ENCODE measurements around the gene SIX3. TPM values are rescaled to one million over a fixed set of nuclear protein-coding genes. Genes with fewer than 3 reads are reported as not detected.

The SIX3 gene
- total RNA-seq, 1 experiment from 2014 or later: 0.07 TPM

DNA sequence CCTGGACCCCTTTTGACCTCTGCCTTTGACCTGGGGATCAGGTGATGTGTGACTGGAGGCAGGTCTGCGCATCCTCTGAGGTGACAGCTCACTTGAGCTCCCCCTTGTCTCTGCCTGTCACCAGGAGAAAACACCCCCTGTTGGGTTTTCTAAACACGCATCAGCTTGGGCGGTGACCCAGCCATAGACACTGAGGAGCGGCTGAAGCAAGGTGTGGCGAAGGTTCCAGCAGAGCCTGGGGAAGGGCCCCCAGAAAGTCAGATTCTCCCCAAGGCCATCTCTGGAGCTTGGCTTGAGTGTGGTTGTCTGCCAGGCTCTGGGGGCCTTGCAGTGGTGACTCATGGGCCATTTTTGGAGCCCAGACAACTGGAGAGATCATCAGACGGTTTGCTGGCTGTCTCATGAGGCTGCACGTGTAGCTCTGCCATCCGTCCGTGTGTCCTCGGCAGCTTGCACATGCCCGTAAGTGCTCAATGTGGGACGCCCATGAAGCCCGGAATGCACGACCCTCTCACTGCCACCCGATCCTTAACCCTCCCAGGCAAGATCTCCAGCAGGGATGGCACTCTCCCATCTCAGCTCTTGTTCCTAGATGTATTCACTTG lies 29.4 kb downstream of the SIX3 start:
- H3K4me2 ChIP-seq (ENCODE audit: low read length): no peak overlapping the region
- ChIA-PET POLR2A (ENCODE audit: unreplicated experiment) (no interaction called here), CTCF (no interaction called here)
- TF ChIP-seq EZH2phosphoT487 (IDR thresholded peaks at IDR 0.05; ENCODE audit: borderline replicate concordance, low read length): no peak
- TF ChIP-seq EZH2 (IDR thresholded peaks at IDR 0.05; ENCODE audit: low read length, unreplicated experiment): no peak
- TF ChIP-seq, protein P1, sequence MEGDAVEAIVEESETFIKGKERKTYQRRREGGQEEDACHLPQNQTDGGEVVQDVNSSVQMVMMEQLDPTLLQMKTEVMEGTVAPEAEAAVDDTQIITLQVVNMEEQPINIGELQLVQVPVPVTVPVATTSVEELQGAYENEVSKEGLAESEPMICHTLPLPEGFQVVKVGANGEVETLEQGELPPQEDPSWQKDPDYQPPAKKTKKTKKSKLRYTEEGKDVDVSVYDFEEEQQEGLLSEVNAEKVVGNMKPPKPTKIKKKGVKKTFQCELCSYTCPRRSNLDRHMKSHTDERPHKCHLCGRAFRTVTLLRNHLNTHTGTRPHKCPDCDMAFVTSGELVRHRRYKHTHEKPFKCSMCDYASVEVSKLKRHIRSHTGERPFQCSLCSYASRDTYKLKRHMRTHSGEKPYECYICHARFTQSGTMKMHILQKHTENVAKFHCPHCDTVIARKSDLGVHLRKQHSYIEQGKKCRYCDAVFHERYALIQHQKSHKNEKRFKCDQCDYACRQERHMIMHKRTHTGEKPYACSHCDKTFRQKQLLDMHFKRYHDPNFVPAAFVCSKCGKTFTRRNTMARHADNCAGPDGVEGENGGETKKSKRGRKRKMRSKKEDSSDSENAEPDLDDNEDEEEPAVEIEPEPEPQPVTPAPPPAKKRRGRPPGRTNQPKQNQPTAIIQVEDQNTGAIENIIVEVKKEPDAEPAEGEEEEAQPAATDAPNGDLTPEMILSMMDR (conservative IDR thresholded peaks at IDR 0.05; ENCODE audit: low read depth, low read length): no peak
- no peak overlapping the region for H2AFZ ChIP-seq (ENCODE audit: low read length)
- no peak for DNase-seq
- H3K36me3 ChIP-seq (ENCODE audit: low read depth, low read length): no peaks in the 10 kb centered on the region
- H3K4me1 ChIP-seq (ENCODE audit: insufficient read depth, low read length): 0 out of 2 replicates have a peak, but pooled peaks cover 3% of the 10 kb centered on the region
- H3K27me3 ChIP-seq (ENCODE audit: low read length): no peaks in the 10 kb centered on the region
- intact Hi-C loops (cut with micrococcal nuclease): no loop called here
- no TSS peak for BruUV-seq (replicated peaks)
- no peak overlapping the region for H3K4me3 ChIP-seq (ENCODE audit: low read length)
- no peaks in the 10 kb centered on the region for H4K20me1 ChIP-seq (ENCODE audit: low read length)
- no peaks in the 10 kb centered on the region for H3K9me2 ChIP-seq (replicated peaks; ENCODE audit: low read length)
- H3F3A ChIP-seq (ENCODE audit: low read length, unreplicated experiment): no peaks in the 10 kb centered on the region
- ATAC-seq: no peak
- no peak overlapping the region for H3K27ac ChIP-seq (ENCODE audit: low read length)
- H3K9ac ChIP-seq (ENCODE audit: low read length): no peak overlapping the region
- no peaks in the 10 kb centered on the region for H3K79me2 ChIP-seq (ENCODE audit: low read length)
- H3K9me3 ChIP-seq (ENCODE audit: low read length): no peaks in the 10 kb centered on the region

DNA sequence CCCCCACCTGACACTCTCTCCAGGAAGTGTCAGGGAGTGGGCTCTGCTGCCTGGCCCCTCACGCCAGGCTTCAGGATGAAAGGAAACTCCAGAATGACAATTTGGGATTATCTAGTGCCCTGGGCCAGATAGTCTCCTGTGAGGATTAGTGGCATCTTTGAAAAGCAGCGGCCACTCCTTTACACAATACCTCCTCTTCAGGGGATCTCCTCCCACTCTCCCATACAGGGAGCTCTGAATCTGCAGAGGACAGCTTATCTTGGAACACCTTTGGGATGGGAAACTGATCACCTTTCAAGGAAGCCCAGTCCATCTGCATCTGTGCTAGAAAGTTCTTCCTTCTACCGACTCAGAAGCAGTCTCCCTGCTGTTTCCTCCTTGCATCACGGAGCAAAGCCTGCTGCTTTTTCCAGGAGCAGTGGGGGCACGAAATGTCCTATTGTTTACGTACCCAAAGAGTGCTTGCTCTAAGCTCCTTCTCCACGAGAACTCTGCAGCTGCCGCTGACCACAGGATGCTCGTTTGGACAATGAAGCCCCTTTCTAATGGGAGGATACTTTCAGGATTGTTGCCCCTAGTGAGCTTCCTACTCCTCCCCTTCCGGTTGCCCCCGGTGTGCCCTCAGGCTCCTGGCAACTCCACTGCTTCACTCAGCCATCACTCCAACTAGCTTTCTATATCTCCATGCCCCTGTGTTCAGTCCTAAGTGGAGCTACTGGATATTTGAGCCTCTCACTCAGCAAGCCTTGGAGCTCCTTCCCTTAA lies 31.5 kb downstream of the SIX3 start:
- H3K4me3 ChIP-seq (ENCODE audit: low read length): no peak overlapping the region
- no peaks in the 10 kb centered on the region for H3F3A ChIP-seq (ENCODE audit: low read length, unreplicated experiment)
- H3K4me2 ChIP-seq (ENCODE audit: low read length): peak overlapping the region; percentile 23; the same call in 1 of the 2 replicates
- no peaks in the 10 kb centered on the region for H3K9me2 ChIP-seq (replicated peaks; ENCODE audit: low read length)
- H3K4me1 ChIP-seq (ENCODE audit: insufficient read depth, low read length): 0 out of 2 replicates have a peak, but pooled peaks cover 3% of the 10 kb centered on the region
- no peak overlapping the region for H3K27ac ChIP-seq (ENCODE audit: low read length)
- H3K36me3 ChIP-seq (ENCODE audit: low read depth, low read length): no peaks in the 10 kb centered on the region
- peak overlapping the region; percentile 63; the same call in 1 of the 2 replicates for H2AFZ ChIP-seq (ENCODE audit: low read length)
- ChIA-PET POLR2A (ENCODE audit: unreplicated experiment) (no interaction called here), CTCF (interaction anchor here (1.0 kb wide), 1 partner anchor 16 kb away, joined by 3 read pairs; no protein-coding TSS in a partner anchor)
- H3K9me3 ChIP-seq (ENCODE audit: low read length): no peaks in the 10 kb centered on the region
- intact Hi-C loops (cut with micrococcal nuclease): no loop called here
- H3K79me2 ChIP-seq (ENCODE audit: low read length): no peaks in the 10 kb centered on the region
- no peaks in the 10 kb centered on the region for H4K20me1 ChIP-seq (ENCODE audit: low read length)
- no peaks in the 10 kb centered on the region for H3K27me3 ChIP-seq (ENCODE audit: low read length)
- H3K9ac ChIP-seq (ENCODE audit: low read length): no peak overlapping the region
- TF ChIP-seq EZH2phosphoT487 (IDR thresholded peaks at IDR 0.05; ENCODE audit: borderline replicate concordance, low read length) (no peak), EZH2 (IDR thresholded peaks at IDR 0.05; ENCODE audit: low read length, unreplicated experiment) (no peak)
- TF ChIP-seq, protein P1 (conservative IDR thresholded peaks at IDR 0.05; ENCODE audit: low read depth, low read length): no peak
- DNase-seq (no peak), ATAC-seq (no peak)
- no TSS peak for BruUV-seq (replicated peaks)
